K562 (cell line): ENCODE measurements around the gene VWA7. TPM values are rescaled to one million over a fixed set of nuclear protein-coding genes. Genes with fewer than 3 reads are reported as not detected.
A peak's percentile ranks its signal among the peaks of the same experiment; 100 is the strongest.

Experiments used
- BRD4 ChIP-seq: fragments of 200-600 bp; sonication (generic); IDR thresholded peaks from 2 replicates; pipeline ENCODE4 v1.6.1; 2017; ENCODE audit warnings: inconsistent platforms
- BRF1 ChIP-seq: IDR thresholded peaks from 3 replicates; pipeline ENCODE4 v1.6.1; 2011; ENCODE audit warnings: borderline replicate concordance, mild to moderate bottlenecking; ENCODE audit not compliant: insufficient read length; ENCODE audit errors: extremely low read depth
- COPS2 ChIP-seq: fragments of 450-650 bp; conservative IDR thresholded peaks from 2 replicates; pipeline ENCODE4 v1.6.1; 2016; ENCODE audit warnings: mild to moderate bottlenecking, moderate library complexity
- EWSR1 ChIP-seq: fragments of 450-650 bp; IDR thresholded peaks from 2 replicates; pipeline ENCODE4 v1.6.1; 2018; ENCODE audit warnings: borderline replicate concordance, mild to moderate bottlenecking, low read depth, moderate library complexity; ENCODE audit not compliant: partially characterized antibody
- LCOR ChIP-seq: sonication (generic); formaldehyde crosslinking; IDR thresholded peaks from 2 replicates; pipeline ENCODE4 v1.8.0; 2022; ENCODE audit warnings: mild to moderate bottlenecking, missing genetic modification reagents
- MCM7 ChIP-seq, 2 experiments: fragments of 450-650 bp; IDR thresholded peaks; 2 replicates each; pipeline ENCODE4 v1.6.1; 2016 to 2018
- MEIS2 ChIP-seq: fragments of 450-650 bp; IDR thresholded peaks from 2 replicates; pipeline ENCODE4 v1.6.1; 2014; ENCODE audit warnings: mild to moderate bottlenecking; ENCODE audit not compliant: partially characterized antibody
- MYC ChIP-seq, 2 experiments: fragments of 250-450 bp in 1 of 2; sonication (Bioruptor Pico) in 1 of 2; IDR thresholded peaks; 2 replicates each; pipeline versions ENCODE4 v1.5.1 to v1.6.1; 2012 to 2021; ENCODE audit warnings: low read depth in 2 of 2, borderline replicate concordance in 1 of 2, improper control_type of control experiment in 1 of 2, low read length in 1 of 2, mild to moderate bottlenecking in 1 of 2, moderate library complexity in 1 of 2
- NCOA1 ChIP-seq: fragments of 450-650 bp; IDR thresholded peaks from 2 replicates; pipeline ENCODE4 v1.6.1; 2016; ENCODE audit warnings: low read depth
- SMAD2 ChIP-seq: fragments of 150-350 bp; IDR thresholded peaks from 2 replicates; pipeline ENCODE4 v1.6.1; 2014; ENCODE audit warnings: low read depth, mild to moderate bottlenecking, low read length
- SREBF1 ChIP-seq: fragments of 150-350 bp; IDR thresholded peaks from 2 replicates; pipeline ENCODE4 v1.6.1; 2014; ENCODE audit warnings: antibody characterized with exemption, low read depth, low read length, borderline replicate concordance
- SRSF3 ChIP-seq: fragments of 200-400 bp; formaldehyde crosslinking; IDR thresholded peaks from 2 replicates; pipeline ENCODE4 v1.6.1; 2016; ENCODE audit warnings: mild to moderate bottlenecking, low read length, moderate library complexity; ENCODE audit not compliant: insufficient read depth
- TBP ChIP-seq: optimal IDR thresholded peaks from 2 replicates; pipeline ENCODE3; 2011; ENCODE audit warnings: low read depth, low read length, improper control_type of control experiment
- TCF7L2 ChIP-seq: fragments of 150-350 bp; IDR thresholded peaks from 2 replicates; pipeline ENCODE4 v1.6.1; 2016; ENCODE audit warnings: low read depth, mild to moderate bottlenecking, low read length, moderate library complexity
- ZNF133 ChIP-seq: fragments of 250-450 bp; sonication (Bioruptor Pico); IDR thresholded peaks from 2 replicates; pipeline ENCODE4 v1.4.0; 2020; ENCODE audit warnings: mild to moderate bottlenecking
- ZNF134 ChIP-seq: fragments of 250-450 bp; sonication (Bioruptor Pico); conservative IDR thresholded peaks from 2 replicates; pipeline ENCODE4 v1.4.0; 2020
- ZNF224 ChIP-seq: sonication (generic); formaldehyde crosslinking; IDR thresholded peaks from 2 replicates; pipeline ENCODE4 v1.8.0; 2022; ENCODE audit warnings: mild to moderate bottlenecking, missing genetic modification reagents
- ZNF274 ChIP-seq: IDR thresholded peaks from 2 replicates; pipeline ENCODE4 v1.6.1; 2011; ENCODE audit warnings: low read depth, mild to moderate bottlenecking, low read length, moderate library complexity, borderline replicate concordance
- polyA plus RNA-seq, 8 experiments: library from polyadenylated mRNA; depleted of rRNA in 4 of 8; stranded (reverse) in 5 of 8; unstranded in 3 of 8; fragments of >200 nt; fragmentation: Nextera tagmentation in 2 of 8; fragmentation: Illumina TruSeq in 1 of 8; extraction: Ambion mirVana in 2 of 8; extraction: Trizol in 1 of 8; gene quantifications; 2 replicates each; pipeline versions ENCODE4 v1.2.1 to v1.2.3, GENCODE V29; 2011 to 2014; ENCODE audit warnings: inconsistent platforms in 1 of 8, missing spikeins in 1 of 8
- total RNA-seq, 7 experiments: library from RNA; depleted of rRNA in 6 of 7; stranded (reverse); fragments of >200 nt in 6 of 7; fragmentation: Illumina TruSeq in 2 of 7; extraction: Trizol in 2 of 7; gene quantifications; 2 replicates each; pipeline versions ENCODE4 v1.2.1 to v1.2.3, GENCODE V29; 2011 to 2021; ENCODE audit warnings: low replicate concordance in 1 of 7
- TF ChIP-seq, protein P1 (sequence below), 2 experiments: fragments of 450-650 bp; IDR thresholded peaks; 2 replicates each; pipeline ENCODE4 v1.6.1; 2016
- TF ChIP-seq, protein P2 (sequence below): fragments of 450-650 bp; formaldehyde crosslinking; IDR thresholded peaks from 2 replicates; pipeline ENCODE4 v1.4.0; 2020; ENCODE audit warnings: mild to moderate bottlenecking, moderate library complexity
- TF ChIP-seq, protein P3 (sequence below): fragments of 250-450 bp; sonication (Bioruptor Pico); IDR thresholded peaks from 2 replicates; pipeline ENCODE4 v1.5.0; 2021; ENCODE audit warnings: mild to moderate bottlenecking, moderate library complexity

The VWA7 gene
- total and polyA plus RNA-seq, 9 of the 15 experiments (the other 6 are each of a cell fraction or from before 2014, with no cell fraction given) = 0.18 to 2.9 (median 0.95) TPM

DNA sequence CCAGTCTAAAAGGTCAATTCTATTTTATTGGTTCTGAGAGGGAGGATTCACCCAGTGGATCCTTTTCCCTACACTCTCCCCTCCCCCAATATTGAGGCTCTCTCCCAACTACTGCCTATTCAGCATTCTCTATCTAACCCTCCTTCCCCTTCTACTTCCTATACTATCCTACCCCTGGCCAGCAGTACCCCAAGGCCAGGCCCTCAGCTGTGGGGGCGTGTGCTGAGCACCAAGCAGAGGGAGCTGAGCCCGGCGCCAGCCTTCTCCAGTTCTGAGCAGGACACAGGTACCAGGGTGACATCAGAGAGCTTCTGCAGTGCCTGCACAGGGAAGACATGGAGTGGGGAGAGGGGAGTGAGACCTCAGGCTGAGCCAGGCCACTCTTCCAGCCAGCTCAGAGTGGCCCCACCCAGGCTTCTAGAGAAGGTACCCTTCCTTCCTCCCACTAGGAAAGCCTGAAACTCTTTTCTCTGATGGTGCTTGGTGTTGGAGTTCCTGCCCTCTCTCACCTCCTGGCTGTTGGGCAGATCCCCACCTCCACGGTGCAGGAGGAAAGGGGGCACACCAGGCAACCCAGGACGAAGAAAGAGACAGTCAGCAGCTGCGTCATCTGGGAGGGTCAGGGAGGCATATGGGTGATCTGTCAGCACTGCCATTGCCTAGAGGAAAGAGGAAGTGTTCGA lies 50.0 kb downstream of the VWA7 start (continued):
- TF ChIP-seq, protein P1, sequence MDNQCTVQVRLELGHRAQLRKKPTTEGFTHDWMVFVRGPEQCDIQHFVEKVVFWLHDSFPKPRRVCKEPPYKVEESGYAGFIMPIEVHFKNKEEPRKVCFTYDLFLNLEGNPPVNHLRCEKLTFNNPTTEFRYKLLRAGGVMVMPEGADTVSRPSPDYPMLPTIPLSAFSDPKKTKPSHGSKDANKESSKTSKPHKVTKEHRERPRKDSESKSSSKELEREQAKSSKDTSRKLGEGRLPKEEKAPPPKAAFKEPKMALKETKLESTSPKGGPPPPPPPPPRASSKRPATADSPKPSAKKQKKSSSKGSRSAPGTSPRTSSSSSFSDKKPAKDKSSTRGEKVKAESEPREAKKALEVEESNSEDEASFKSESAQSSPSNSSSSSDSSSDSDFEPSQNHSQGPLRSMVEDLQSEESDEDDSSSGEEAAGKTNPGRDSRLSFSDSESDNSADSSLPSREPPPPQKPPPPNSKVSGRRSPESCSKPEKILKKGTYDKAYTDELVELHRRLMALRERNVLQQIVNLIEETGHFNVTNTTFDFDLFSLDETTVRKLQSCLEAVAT (IDR thresholded peaks at IDR 0.05) = peak in 1 of 2 experiments; percentile 61; a peak in 1 of 4 replicates
- TF ChIP-seq MEIS2 (peak; percentile 94), SMAD2 (no peak), BRF1 (no peak), COPS2 (no peak), SREBF1 (no peak), EWSR1 (no peak), BRD4 (no peak), NCOA1 (no peak), TCF7L2 (no peak), LCOR (CRISPR knock-in tag) (no peak), MCM7 (IDR thresholded peaks at IDR 0.05) (no peak), MYC (IDR thresholded peaks at IDR 0.05; ENCODE audit: low read depth, low read length) (no peak), MYC (CRISPR knock-in tag; IDR thresholded peaks at IDR 0.05; ENCODE audit: borderline replicate concordance, low read depth) (peak; percentile 66; the same call in 1 of the 2 replicates), TBP (no peak), ZNF133 (CRISPR knock-in tag) (no peak), ZNF274 (no peak), ZNF134 (no peak), ZNF224 (CRISPR knock-in tag) (no peak), SRSF3 (no peak)
- TF ChIP-seq, protein P2, sequence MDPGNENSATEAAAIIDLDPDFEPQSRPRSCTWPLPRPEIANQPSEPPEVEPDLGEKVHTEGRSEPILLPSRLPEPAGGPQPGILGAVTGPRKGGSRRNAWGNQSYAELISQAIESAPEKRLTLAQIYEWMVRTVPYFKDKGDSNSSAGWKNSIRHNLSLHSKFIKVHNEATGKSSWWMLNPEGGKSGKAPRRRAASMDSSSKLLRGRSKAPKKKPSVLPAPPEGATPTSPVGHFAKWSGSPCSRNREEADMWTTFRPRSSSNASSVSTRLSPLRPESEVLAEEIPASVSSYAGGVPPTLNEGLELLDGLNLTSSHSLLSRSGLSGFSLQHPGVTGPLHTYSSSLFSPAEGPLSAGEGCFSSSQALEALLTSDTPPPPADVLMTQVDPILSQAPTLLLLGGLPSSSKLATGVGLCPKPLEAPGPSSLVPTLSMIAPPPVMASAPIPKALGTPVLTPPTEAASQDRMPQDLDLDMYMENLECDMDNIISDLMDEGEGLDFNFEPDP (CRISPR knock-in tag) = no peak; the same call in 1 of the 2 replicates
- TF ChIP-seq, protein P3, sequence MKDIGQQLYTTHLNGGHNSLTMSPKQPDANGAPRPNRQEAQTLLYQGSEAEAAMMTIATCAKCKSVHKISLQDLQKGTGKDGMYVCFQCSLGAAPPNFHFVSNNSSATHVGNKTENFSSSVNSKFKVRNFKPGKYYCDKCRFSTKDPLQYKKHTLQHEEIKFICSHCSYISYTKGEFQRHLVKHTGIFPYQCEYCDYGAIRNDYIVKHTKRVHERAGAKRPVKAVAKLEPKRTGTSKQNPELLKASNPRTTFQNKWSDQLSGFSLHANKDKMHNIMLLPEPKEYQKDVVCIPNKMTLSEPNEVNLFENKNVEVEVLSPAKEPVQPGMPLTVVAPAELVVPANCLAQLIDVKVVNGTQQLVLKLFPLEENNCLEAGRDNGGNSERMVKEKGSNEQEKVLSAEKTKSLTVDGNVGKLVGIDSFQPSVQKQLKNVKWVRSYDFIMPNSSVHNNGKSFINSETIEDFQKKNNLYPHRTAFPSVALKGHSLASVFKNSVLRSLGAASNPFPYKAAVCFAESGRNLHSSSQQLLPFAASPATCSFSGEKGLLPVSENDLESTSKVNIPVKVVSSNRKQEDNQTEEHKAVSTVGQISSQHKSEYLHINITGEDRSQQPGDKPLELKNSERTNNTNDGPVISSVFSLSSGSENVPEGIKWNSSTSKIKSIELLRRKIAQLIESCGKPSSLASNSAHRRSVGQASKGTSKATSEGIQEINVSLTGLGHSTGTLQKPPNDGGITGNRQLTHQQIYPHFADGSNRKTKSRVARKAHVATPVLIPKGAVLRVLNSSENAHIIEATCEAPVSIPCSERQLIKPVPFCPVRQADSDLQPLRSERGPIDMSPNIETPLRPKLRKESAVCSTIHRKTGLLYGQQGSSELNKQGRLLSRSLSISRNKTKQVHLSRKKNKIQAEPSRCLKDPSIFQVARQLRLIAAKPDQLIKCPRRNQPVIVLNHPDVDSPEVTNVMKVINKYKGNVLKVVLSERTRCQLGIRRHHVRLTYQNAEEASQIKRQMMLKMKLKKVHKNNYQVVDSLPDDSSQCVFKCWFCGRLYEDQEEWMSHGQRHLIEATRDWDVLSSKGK (CRISPR knock-in tag) = no peak
